ENCODE results near the gene PCDHA7.
"Not testable (repeated sequence)": the region's sequence is repeated elsewhere in the genome, so short reads cannot be mapped to it uniquely, and the experiment has no call there.

PCDHA7 gene

GRCh38 chr5:140862441-140863295 lies 28.6 kb downstream of the PCDHA7 start:
- DNase-seq (ENCODE audit: low read depth): no peak

DNA sequence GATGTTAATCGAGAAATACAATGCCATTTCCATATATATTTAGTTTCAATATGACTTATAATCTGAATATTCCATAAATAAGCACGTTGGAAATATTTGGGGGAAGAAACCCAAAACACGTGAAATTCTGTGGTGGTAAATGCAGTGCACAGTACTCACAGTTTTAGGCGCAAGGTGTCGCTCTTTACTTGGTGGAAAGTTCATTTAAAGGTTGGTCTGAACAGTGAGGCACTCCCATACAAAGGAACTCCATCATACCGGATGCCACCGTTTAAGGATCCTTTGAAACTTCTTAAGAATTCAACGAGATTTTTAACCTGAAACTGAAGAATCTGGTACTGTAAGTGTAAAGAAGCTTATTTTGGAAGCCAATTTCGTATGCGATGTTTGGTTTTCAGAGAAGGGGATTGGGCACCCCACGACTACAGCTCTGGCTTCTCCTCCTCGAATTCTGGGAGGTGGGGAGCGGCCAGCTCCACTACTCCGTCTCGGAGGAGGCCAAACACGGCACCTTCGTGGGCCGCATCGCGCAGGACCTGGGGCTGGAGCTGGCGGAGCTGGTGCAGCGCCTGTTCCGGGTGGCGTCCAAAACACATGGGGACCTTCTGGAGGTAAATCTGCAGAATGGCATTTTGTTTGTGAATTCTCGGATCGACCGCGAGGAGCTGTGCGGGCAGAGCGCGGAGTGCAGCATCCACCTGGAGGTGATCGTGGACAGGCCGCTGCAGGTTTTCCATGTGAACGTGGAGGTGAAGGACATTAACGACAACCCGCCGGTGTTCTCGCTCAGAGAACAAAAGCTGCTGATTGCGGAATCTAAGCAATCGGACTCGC lies 34.9 kb downstream of the PCDHA7 start, which contains the start of gene PCDHA11:
TSS of gene PCDHA11 (plus strand) at position 237 of the 834 bp plus-strand sequence. CDS start at position 384, 147 bp downstream.
- DNase-seq (ENCODE audit: low read depth): no peak

DNA sequence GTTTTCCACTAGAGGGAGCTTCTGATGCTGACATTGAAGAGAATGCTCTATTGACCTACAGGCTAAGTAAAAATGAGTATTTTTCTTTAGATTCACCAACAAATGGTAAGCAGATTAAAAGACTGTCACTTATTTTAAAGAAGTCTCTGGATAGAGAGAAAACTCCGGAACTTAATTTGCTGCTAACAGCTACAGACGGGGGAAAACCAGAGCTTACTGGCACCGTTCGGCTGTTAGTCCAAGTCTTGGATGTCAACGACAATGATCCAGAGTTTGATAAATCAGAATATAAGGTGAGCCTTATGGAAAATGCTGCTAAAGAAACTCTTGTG lies 35.5 kb downstream of the PCDHA7 start:
- no peak for DNase-seq (ENCODE audit: low read depth)

- DNase-seq (ENCODE audit: low read depth): no peak
Observed at GRCh38 chr5:140870221-140871201, 36.4 kb downstream of the PCDHA7 start.

- DNase-seq (ENCODE audit: low read depth): no peak
Observed at GRCh38 chr5:140875085-140876065, 41.3 kb downstream of the PCDHA7 start, which contains the start of gene PCDHA12. TSS of gene PCDHA12 (plus strand) at chr5:140875308. CDS start at chr5:140875473, 165 bp downstream.

- not testable (repeated sequence) for DNase-seq (ENCODE audit: low read depth)
Observed at GRCh38 chr5:140876541-140877261, 42.6 kb downstream of the PCDHA7 start.

DNA sequence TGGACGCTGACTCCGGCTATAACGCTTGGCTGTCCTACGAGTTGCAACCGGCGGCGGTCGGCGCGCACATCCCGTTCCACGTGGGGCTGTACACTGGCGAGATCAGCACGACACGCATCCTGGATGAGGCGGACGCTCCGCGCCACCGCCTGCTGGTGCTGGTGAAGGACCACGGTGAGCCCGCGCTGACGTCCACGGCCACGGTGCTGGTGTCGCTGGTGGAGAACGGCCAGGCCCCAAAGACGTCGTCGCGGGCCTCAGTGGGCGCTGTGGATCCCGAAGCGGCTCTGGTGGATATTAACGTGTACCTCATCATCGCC lies 43.2 kb downstream of the PCDHA7 start:
- DNase-seq (ENCODE audit: low read depth): no peak

GRCh38 chr5:140881889-140882590 lies 48.0 kb downstream of the PCDHA7 start, which contains the start of gene PCDHA13:
TSS of gene PCDHA13 (plus strand) at chr5:140882124. CDS start at chr5:140882269, 145 bp downstream.
- DNase-seq (ENCODE audit: low read depth): no peak

GRCh38 chr5:140882591-140882899 lies 48.5 kb downstream of the PCDHA7 start:
- no peak for DNase-seq (ENCODE audit: low read depth)

- DNase-seq (ENCODE audit: low read depth): no peak
Observed at GRCh38 chr5:140883373-140883772, 49.3 kb downstream of the PCDHA7 start.

DNA sequence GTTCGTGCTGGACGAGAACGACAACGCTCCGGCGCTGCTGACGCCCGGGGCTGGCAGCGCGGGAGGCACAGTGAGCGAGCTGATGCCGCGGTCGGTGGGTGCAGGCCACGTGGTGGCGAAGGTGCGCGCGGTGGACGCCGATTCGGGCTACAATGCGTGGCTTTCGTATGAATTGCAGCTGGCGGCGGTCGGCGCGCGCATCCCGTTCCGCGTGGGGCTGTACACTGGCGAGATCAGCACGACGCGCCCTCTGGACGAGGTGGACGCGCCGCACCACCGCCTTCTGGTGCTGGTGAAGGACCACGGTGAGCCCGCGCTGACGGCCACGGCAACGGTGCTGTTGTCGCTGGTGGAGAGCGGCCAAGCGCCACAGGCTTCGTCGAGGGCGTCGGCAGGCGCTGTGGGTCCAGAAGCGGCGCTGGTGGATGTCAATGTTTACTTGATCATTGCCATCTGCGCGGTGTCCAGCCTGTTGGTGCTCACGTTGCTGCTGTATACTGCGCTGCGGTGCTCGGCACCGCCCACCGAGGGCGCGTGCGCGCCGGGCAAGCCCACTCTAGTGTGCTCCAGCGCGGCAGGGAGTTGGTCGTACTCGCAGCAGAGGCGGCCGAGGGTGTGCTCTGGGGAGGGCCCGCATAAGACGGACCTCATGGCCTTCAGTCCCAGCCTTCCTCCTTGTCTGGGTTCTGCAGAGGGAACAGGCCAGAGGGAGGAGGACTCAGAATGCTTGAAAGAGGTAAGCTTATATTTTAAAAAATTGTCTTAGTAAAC lies 50.0 kb downstream of the PCDHA7 start:
- no peak for DNase-seq (ENCODE audit: low read depth)

All from HS-27A (cell line).